NT2/D1 (cell line): ENCODE measurements around the gene MEDAG.

Experiments used
- SUZ12 ChIP-seq: IDR thresholded peaks from 2 replicates; pipeline ENCODE4 v1.6.1; 2011; ENCODE audit not compliant: insufficient read length, insufficient read depth; ENCODE audit errors: extremely low read depth
- YY1 ChIP-seq: IDR thresholded peaks from 2 replicates; pipeline ENCODE4 v1.6.1; 2011; ENCODE audit not compliant: insufficient read length, insufficient read depth
- ZNF274 ChIP-seq: IDR thresholded peaks from 2 replicates; pipeline ENCODE4 v1.6.1; 2011; ENCODE audit warnings: mild to moderate bottlenecking, low read depth, low read length

DNA sequence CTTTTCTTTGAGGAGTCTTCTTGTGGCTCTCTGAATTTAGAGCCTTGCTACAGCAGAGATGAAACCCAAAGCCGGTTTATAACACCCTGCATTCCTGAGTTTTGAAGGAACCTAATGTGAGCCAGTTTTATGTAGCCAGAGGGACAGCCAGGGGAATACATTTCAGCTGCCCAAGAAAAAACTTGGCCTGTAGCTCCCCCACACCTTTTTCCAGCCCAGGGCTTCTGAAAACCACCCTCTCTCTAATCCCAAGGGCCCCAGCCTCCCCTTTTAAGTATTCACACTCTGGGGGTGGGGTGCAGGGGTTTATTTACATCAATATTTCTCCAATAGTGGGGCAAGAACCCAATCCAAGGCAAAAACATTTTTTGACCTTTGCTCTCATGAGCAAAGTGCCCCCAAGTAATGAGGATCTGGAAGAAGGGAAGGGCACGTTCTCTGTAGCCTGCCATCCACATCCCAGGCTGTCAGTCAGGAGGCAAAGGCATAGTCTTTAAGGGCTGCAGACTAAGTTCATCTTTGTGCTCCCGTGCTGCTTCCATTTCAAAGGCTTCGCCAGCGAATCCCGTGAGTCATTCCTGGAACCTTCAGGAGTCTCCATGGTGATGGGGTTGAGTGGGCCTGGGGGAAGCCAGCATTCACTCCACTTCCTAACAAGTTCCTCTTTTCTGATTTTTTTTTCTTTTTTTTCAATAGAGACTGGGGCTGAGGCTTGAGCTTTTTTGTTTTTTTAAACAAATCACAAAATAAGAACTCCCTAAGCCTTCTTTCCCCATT lies 33.2 kb upstream of the MEDAG start:
- TF ChIP-seq YY1 = no peak
- TF ChIP-seq ZNF274 = no peak
- no peak for TF ChIP-seq SUZ12
